HG03432 (cell line): ENCODE measurements around the gene HIVEP2.

Experiments
- ATAC-seq: cut with Tn5 transposase; IDR thresholded peaks from one replicate; pipeline ENCODE4 v1.9.1; 2021; ENCODE audit warnings: mild to moderate bottlenecking, moderate library complexity; ENCODE audit not compliant: unreplicated experiment

Gene HIVEP2

GRCh38 chr6:142918339-142919042, 26.5 kb downstream of the HIVEP2 start:
- no peak for ATAC-seq

- ATAC-seq = no peak
Measured at GRCh38 chr6:142916881-142917280, 28.1 kb downstream of the HIVEP2 start.

DNA sequence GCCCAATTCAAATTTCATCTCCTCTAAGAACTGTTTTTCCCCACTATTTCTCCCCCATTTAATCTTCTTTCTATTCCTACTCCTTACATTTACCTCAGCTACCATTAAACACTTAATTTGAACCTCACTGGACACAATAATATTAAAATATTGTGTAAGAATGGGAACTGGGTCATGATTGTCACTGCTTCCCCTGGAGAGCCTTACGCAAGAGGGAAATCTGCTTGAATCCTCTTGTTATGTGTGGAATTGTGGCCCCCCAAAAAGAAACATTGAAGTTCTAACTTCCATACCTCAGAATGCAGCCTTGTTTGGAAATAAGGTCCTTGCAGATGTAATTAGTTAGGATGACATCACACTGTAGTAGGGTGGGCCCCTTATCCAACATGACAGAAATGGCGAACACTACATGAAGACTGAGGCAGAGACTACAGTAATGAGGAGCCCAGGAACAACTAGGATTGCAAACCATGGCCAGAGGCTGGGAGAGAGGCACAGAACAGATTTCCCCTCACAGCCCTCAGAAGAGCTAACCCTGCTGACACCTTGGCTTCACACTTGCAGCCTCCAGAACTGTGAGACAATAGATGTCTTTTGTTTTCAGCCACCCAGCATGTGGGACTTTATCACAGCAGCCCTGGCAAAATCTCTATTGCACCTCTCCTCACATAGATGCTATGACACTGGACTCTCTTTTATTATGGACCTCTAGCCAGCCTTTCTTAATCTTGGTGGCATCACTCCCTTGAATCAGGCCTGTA, 29.9 kb downstream of the HIVEP2 start:
- no peak for ATAC-seq

DNA sequence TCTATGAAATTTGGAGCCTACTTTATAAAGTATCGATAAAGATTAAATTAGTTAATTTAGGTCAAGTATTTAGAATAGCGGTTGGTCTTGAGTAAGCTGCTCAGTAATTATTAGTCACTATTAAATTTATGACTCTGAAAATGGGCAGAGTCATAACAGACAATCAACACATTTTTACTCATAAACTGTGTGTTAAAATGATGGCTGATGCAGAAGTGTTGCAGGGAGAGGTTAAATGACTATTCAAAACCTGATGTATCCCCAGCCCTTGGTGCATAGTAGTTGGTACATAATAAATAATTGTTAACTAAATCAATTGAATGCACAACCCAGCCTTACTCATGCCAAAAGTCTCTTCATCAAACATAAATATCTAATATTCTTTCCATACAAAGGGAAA, 30.6 kb downstream of the HIVEP2 start:
- ATAC-seq = no peak

DNA sequence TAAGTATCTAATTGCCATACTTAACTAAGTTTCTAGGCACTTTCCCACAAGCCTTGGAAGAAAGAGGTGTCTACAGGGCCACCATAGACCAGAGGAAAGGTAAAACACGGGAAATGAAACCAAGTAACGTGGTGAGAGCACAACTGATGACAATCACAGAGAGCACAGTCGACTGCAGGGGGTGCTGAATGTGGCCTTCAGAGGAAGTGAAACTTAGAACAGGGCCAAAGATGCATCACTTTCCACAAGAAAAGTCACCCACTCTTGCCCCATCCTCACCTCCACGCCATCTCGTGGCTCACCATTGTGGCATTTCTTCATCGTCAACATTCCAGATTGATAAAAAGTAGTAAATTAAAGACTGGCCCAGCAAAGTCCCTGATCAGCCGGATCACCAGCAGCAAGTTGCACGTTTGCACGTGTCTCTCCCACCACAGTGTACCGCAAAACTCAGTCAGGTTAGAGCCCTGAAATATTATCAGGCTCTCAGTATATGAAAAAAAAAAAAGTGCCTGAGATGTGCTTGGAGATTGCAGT, 31.4 kb downstream of the HIVEP2 start:
- peak; percentile 93 for ATAC-seq

DNA sequence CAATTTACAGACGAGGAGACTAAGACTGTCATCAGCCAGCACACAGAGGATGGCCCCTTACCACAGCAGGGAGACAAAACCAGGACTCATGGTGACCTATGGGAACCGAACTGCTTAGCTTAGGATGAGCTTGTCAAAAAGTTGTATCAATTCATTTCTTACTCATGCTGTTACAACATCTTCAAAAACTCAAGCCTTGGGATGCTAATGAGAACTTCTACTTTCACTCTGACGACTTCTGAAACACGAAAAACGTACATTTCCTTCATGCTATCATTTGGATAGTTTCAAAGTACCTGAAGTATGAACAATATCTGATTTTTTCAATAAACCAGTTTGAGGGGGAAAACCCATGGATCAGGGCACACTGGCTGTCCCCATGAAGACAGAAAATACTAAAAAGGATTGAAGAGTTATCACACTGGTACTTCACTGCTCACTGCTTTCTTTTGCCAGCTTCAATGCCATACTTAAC, 31.9 kb downstream of the HIVEP2 start:
- peak; percentile 82 for ATAC-seq

DNA sequence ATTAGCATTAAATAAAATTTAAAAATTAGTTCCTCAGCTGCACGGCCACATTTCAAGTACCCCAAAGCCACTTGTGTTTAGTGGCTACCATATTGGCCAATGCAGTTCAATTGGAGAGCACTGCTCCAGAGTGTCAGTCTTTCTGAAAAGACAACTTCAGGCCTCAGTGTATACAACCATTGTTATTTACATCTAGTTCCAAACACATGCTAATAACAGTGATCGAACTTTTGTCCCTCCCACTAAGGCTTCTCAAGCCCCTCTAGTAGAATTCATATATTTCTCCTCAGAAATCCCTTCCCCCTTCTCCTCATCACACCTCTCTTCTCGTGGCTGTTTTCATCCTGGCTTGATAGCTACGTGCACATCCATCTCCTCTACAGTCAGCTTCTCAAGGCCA, 32.9 kb downstream of the HIVEP2 start:
- no peak for ATAC-seq

GRCh38 chr6:142911430-142911829, 33.5 kb downstream of the HIVEP2 start:
- no peak for ATAC-seq

DNA sequence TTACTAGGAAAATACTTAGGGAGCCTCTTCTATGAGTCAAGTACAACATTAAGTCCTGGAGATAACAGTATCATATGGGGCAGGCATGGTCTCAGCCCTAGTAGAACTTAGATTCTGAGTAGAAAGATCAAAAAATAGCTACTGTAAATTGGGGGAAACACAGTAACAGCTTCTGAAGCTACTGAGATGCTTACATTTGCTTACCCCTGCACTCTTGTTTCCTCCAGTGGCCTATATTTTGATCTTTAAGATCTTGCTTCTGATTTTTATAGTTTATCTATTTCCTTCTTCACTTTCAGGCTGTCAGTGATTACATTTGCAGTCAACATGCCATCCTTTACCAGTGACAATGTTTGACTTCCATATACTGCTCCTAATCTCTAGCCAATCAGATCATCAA, 35.3 kb downstream of the HIVEP2 start:
- no peak for ATAC-seq

DNA sequence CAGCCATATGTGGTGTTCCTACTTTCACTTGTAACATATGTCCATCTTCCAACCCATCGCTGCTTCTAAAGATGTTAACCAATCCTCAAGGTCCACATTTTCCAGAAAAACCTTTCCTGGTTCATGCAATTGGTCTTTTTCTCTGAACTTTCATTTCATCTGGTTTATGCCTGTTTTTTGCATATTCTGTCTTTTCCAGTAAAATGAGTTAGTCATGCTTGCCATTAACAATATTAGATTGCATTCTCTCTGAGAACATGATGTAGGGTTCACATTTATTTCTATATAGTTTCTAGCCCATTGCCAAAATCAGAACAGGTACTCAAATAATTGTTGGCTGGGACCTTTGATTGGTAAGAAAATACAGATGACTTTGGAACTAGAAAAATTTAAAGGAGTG, 36.7 kb downstream of the HIVEP2 start:
- ATAC-seq = no peak

GRCh38 chr6:142907544-142907943, 37.4 kb downstream of the HIVEP2 start:
- peak; percentile 8 for ATAC-seq

DNA sequence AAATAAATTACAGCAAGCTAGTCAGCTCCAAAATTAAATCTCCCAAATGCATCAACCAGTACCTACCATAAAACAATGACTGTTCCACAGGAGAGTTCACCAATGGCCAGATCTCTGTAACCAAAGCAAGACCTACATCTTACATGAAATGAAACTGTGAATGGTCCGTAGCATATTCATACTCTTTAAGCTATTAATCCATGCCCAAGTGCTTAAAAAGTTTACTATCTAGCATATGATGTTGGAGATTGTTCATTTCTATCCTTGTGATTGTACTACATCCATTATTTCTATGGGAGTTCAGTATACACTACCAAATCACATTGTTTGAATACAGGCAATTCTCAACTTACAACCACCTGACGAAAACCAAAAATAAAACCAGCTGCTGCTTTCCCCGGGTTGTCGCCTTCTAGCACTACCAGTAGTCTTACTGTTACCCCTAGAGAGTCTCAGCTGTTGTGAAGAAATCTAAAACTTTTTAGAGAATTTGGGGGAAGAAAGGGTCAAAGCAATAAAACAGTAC, 38.0 kb downstream of the HIVEP2 start:
- peak; percentile 61 for ATAC-seq

- ATAC-seq = no peak
Measured at GRCh38 chr6:142903812-142904211, 41.2 kb downstream of the HIVEP2 start.

DNA sequence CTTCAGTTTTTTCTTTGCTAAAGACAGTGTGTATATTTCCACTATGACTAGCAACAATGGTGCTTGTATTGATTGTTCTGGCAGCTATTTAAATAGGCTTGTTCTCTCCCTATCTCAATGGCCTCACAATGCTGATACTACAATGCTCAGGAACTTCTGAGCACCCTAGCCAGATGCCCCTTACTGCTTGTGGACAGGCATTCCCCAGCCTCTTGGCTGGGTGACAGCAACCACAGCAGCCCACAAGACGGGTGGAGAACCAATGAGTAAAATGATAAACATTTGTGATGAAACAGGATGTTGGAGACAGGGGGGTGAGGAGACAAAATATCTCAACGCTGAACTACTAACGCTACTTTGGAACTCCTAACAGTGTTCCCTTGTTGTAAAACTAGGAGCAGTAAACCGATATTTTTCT, 42.3 kb downstream of the HIVEP2 start:
- peak; percentile 83 for ATAC-seq

DNA sequence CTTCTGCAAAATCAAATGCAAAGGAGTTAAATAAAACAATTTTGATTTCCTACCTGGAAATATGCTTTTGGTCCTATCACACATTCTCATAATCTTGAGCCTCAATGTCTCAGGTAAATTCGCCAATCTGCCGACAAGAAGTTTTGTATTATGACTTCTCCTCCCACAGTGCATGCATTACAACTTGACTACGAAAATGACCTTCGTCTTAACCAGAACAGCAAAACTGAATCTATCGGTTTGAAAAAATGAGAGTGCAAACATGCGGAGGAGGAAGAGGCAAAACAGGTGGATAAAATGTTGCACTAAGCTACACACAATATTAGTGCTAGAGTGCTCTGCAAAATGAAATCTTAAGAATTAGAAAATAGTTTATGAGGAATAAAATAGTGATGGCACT, 43.4 kb downstream of the HIVEP2 start:
- ATAC-seq = no peak

GRCh38 chr6:142900227-142900971, 44.6 kb downstream of the HIVEP2 start:
- no peak for ATAC-seq

DNA sequence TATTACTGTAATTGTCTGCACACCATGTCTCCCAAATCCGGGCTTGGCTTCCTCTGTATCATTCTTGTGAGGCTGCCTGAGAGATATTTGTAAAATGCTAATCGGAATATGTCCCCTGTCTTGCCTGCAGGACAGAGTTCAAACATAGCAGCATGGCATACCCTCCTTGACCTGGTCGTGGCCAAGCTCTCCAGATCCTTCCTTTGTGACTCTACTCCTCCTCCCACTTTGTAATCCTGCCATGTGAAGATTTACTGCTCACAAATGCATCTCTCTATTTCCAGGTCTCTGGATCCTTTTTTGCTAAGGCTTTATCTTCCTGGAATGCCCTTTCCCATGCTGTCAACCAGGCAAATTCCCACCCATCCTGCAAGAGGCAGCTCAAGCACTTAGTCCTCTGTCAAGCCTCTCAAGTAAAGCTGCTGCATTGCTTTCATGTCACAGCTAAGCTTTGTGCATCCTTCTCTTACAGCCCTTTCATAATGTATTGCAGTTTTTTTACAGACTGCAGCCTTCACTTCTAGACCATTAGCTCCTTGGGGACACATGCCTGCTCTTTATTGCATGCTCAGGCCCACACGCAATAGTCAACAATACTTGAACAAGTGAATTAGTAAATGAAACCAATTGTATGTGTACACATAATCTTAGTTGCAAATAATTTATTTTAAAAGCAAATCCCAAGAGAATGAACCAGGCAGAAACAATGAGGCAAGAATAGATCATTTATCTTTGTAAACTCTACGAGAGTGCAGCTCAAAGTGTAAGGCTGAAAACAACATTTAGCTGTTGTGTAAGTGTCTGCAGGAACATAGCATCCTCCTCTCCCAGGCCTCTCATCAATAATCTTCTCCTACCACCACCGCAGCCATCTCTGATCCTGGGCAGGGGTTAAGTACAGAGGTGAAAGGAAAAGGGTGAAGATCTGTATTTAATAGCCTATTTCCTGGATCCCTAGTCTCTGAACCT, 45.8 kb downstream of the HIVEP2 start:
- ATAC-seq = no peak

DNA sequence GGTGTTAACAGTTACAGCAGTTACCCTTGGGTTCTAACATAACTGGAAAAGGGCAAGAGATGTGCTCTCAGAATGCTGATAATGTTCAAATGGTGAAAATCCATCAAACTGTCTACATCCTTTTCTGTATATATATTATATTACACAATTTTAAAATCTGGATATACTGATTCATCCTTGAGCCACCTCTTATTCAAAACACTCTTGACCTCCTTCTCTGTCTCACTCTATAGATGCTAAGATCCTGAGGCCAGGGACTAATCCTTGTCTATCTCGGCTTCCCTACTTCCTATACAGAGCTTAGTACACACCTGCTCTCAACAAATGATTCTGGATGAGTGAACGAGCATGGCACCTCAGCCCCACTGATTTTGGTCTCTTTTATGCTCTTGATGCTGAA, 47.3 kb downstream of the HIVEP2 start:
- ATAC-seq = no peak

GRCh38 chr6:142896732-142897131, 48.2 kb downstream of the HIVEP2 start:
- no peak for ATAC-seq

DNA sequence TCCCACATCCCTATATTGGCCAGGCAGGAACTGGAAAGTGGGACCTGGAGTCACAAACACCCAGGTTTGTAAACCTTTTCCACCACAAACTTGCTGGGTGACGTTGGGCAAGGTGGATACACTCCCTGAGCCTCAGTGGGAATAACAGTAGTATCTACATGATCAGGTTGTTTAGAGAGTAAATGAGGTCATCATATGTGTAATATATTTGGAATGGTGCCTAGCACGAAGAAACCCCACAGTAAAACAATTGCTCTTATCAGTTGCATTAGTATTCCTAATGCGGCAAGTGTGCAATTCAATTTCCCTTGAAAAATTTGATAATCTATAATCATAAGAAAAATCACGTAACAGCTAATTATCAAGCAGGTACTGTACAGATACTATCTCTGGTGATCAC, 51.9 kb downstream of the HIVEP2 start:
- no peak for ATAC-seq
